BJ (cell line): Measurements from ENCODE around the gene MAN1C1. TPM values are rescaled to one million over a fixed set of nuclear protein-coding genes. Genes with fewer than 3 reads are reported as not detected.

Source experiments
- CTCF ChIA-PET: fragments of 350-600 bp; formaldehyde crosslinking; extraction: SDS; loops from one replicate; lab custom pipeline; 2021; ENCODE audit warnings: antibody characterized with exemption, inconsistent platforms; lab: Yijun Ruan, JAX
- POLR2A ChIA-PET: fragments of 300-600 bp; sonication (Branson Sonifier 250); formaldehyde crosslinking; extraction: SDS; loops from one replicate; lab custom pipeline; 2021; ENCODE audit warnings: antibody characterized with exemption; lab: Charles Lee
- DNase-seq: peaks from one replicate; pipeline ENCODE4 v3.0.0-alpha.2; 2011; ENCODE audit warnings: low read depth
- H3K27me3 ChIP-seq: 2 replicates; pipeline ENCODE4 v1.6.0; 2011; ENCODE audit warnings: low read length; ENCODE audit not compliant: control insufficient read depth, insufficient read depth
- H3K36me3 ChIP-seq: 2 replicates; pipeline ENCODE4 v1.5.1; 2011; ENCODE audit warnings: low read length; ENCODE audit not compliant: control insufficient read depth, insufficient read depth
- H3K4me3 ChIP-seq: 2 replicates; pipeline ENCODE4 v1.5.1; 2011; ENCODE audit warnings: low read depth, mild to moderate bottlenecking, control low read depth, low read length
- CTCF ChIP-seq: IDR thresholded peaks from 2 replicates; pipeline ENCODE4 v1.5.1; 2011; ENCODE audit warnings: low read depth, mild to moderate bottlenecking, control low read depth, inconsistent platforms, low read length, moderate library complexity; ENCODE audit not compliant: insufficient read depth
- polyA plus RNA-seq: library from polyadenylated mRNA; depleted of rRNA; stranded (reverse); fragments of >200 nt; gene quantifications from 2 replicates; pipeline ENCODE4 v1.2.3, GENCODE V29; 2011

Gene MAN1C1
- polyA plus RNA-seq, 1 experiment = 1.1 TPM

- CTCF ChIA-PET = interaction anchor here (2.6 kb wide), 1 partner anchor 9 kb away, joined by 8 read pairs; no protein-coding TSS in a partner anchor
- POLR2A ChIA-PET = no interaction called here
- no peak for DNase-seq
- no peak for TF ChIP-seq CTCF
- H3K27me3 ChIP-seq = peaks cover 6% of the 10 kb centered on the region
- no peak overlapping the region for H3K4me3 ChIP-seq
- H3K36me3 ChIP-seq = no peaks in the 10 kb centered on the region
Observed at GRCh38 chr1:25685938-25686665, 69.5 kb downstream of the MAN1C1 start.

GRCh38 chr1:25687221-25688017, 70.8 kb downstream of the MAN1C1 start:
- H3K27me3 ChIP-seq = peaks cover 8% of the 10 kb centered on the region
- ChIA-PET CTCF (interaction anchor here (2.6 kb wide), 1 partner anchor 7 kb away, joined by 8 read pairs; no protein-coding TSS in a partner anchor), POLR2A (no interaction called here)
- no peak for DNase-seq
- H3K36me3 ChIP-seq = no peaks in the 10 kb centered on the region
- H3K4me3 ChIP-seq = no peak overlapping the region
- TF ChIP-seq CTCF = no peak

- no peak for DNase-seq
- POLR2A ChIA-PET = no interaction called here
- CTCF ChIA-PET = no interaction called here
- peaks cover 7% of the 10 kb centered on the region for H3K27me3 ChIP-seq
- H3K4me3 ChIP-seq = no peak overlapping the region
- no peaks in the 10 kb centered on the region for H3K36me3 ChIP-seq
- TF ChIP-seq CTCF = no peak
Observed at GRCh38 chr1:25688390-25689119, 72.0 kb downstream of the MAN1C1 start.

- CTCF ChIA-PET = no interaction called here
- H3K27me3 ChIP-seq = peaks cover 7% of the 10 kb centered on the region
Observed at GRCh38 chr1:25689686-25690381, 73.2 kb downstream of the MAN1C1 start.

More at GRCh38 chr1:25689686-25690381, 73.2 kb downstream of the MAN1C1 start:
- POLR2A ChIA-PET = no interaction called here
- Histone ChIP-seq H3K4me3 (no peak overlapping the region), H3K36me3 (no peaks in the 10 kb centered on the region)
- TF ChIP-seq CTCF = no peak
- DNase-seq = no peak
